ENCODE measurements around the gene FOSL2. TPM values are rescaled to one million over a fixed set of nuclear protein-coding genes. Genes with fewer than 3 reads are reported as not detected.
A peak's percentile ranks its signal among the peaks of the same experiment; 100 is the strongest.

The FOSL2 gene
- total RNA-seq, 5 donors from 2014 or later (not counting 1 experiment from before 2014, with no cell fraction given) = 9.7 to 144 (median 18.5) TPM

DNA sequence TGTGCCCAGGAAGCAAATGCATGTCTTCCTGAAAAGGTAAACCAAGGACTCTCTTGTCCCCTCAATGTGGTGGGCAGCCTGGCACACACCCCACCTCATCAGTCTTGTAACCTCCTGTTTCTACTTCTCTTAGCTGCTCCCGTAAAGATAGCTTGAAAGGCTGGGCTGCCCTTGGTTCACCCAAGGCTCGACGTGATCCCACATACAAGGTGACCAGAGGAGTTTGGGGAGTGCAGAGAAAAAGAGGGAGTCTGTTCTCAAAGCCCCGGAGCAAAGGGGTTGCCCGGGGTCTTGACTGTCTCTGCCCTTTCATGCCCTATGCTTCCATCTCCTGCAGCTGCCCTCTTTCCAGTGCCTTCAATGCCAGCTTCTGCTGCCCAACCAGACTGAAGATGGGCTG is 18.3 kb upstream of the FOSL2 start:
- H3K4me1 Mint-ChIP-seq = peaks cover 11 to 26% (median 13%) of the 10 kb centered on the region in 3 donors
- CTCF ChIA-PET = no interaction called here
- H3K9me3 ChIP-seq = no peaks in the 10 kb centered on the region

DNA sequence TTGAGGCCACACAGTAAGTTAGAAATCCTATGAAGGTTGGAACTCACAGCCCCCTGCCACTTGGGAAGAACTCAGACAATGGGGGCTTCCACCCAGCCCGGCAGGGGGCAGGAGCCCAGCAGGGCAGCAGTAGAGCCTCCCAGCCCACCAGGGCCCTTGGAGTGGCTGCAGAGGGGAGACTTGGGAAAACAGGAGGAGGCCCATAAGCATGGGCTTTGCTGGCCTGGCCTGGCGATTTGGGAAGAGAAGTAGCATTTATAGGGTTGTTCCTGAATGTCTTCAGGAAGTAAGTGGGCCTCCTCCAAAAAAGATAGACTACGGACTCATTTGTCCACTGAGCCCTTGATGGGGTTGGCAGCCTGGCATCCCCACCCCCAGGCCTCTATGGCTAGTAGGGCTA is 17.4 kb upstream of the FOSL2 start:
- ChIA-PET POLR2A (no interaction called here), CTCF (no interaction called here)
- Histone ChIP-seq H3K27ac (ENCODE audit: low read length) (no peak overlapping the region), H3K9me3 (no peaks in the 10 kb centered on the region), H3K4me1 (ENCODE audit: control insufficient read depth in 1 of 2, extremely low read depth in 1 of 2, insufficient read depth in 2 of 2, low read length in 2 of 2) (peaks cover 16 to 31% of the 10 kb centered on the region in 2 experiments), H3K4me3 (ENCODE audit: control insufficient read depth in 1 of 2, extremely low read depth in 1 of 2, low read length in 1 of 2) (no peak overlapping the region), H3K36me3 (ENCODE audit: control insufficient read depth in 2 of 2, extremely low read depth in 1 of 2, insufficient read depth in 1 of 2, low read length in 1 of 2) (no peaks in the 10 kb centered on the region), H3K27me3 (replicated peaks in 1 of 2; ENCODE audit: control insufficient read depth in 2 of 2, extremely low read depth in 1 of 2, insufficient read depth in 2 of 2, low read length in 1 of 2) (no peaks in the 10 kb centered on the region)
- Mint-ChIP-seq H3K4me1 (peaks cover 15 to 33% (median 17%) of the 10 kb centered on the region in 3 donors), H3K27me3 (no peaks in the 10 kb centered on the region), H3K36me3 (no peaks in the 10 kb centered on the region), H3K9me3 (no peaks in the 10 kb centered on the region), H3K4me3 (no peak overlapping the region), H3K27ac (no peak overlapping the region)
- 93% methylated on average over 2 of the region's 3 CpGs for WGBS (ENCODE audit: insufficient coverage)
- ATAC-seq (replicated peaks in 1 of 4) = no peak
- no peak for DNase-seq

More for the DNA sequence above, 18.3 kb upstream of the FOSL2 start:
- 100% methylated on average over 4 of the region's 5 CpGs for WGBS (ENCODE audit: insufficient coverage)
- Histone ChIP-seq H3K4me3 (ENCODE audit: control insufficient read depth in 1 of 2, extremely low read depth in 1 of 2, low read length in 1 of 2) (no peak overlapping the region), H3K4me1 (ENCODE audit: control insufficient read depth in 1 of 2, extremely low read depth in 1 of 2, insufficient read depth in 2 of 2, low read length in 2 of 2) (peaks cover 11 to 22% of the 10 kb centered on the region in 2 experiments), H3K27ac (ENCODE audit: low read length) (no peak overlapping the region), H3K27me3 (replicated peaks in 1 of 2; ENCODE audit: control insufficient read depth in 2 of 2, extremely low read depth in 1 of 2, insufficient read depth in 2 of 2, low read length in 1 of 2) (no peaks in the 10 kb centered on the region), H3K36me3 (ENCODE audit: control insufficient read depth in 2 of 2, extremely low read depth in 1 of 2, insufficient read depth in 1 of 2, low read length in 1 of 2) (no peaks in the 10 kb centered on the region)
- ATAC-seq (replicated peaks in 1 of 4) = no peak
- POLR2A ChIA-PET = no interaction called here
- no peaks in the 10 kb centered on the region for H3K27me3 Mint-ChIP-seq
- no peaks in the 10 kb centered on the region for H3K9me3 Mint-ChIP-seq
- H3K36me3 Mint-ChIP-seq = no peaks in the 10 kb centered on the region
- no peak overlapping the region for H3K27ac Mint-ChIP-seq
- DNase-seq = no peak
- H3K4me3 Mint-ChIP-seq = no peak overlapping the region

DNA sequence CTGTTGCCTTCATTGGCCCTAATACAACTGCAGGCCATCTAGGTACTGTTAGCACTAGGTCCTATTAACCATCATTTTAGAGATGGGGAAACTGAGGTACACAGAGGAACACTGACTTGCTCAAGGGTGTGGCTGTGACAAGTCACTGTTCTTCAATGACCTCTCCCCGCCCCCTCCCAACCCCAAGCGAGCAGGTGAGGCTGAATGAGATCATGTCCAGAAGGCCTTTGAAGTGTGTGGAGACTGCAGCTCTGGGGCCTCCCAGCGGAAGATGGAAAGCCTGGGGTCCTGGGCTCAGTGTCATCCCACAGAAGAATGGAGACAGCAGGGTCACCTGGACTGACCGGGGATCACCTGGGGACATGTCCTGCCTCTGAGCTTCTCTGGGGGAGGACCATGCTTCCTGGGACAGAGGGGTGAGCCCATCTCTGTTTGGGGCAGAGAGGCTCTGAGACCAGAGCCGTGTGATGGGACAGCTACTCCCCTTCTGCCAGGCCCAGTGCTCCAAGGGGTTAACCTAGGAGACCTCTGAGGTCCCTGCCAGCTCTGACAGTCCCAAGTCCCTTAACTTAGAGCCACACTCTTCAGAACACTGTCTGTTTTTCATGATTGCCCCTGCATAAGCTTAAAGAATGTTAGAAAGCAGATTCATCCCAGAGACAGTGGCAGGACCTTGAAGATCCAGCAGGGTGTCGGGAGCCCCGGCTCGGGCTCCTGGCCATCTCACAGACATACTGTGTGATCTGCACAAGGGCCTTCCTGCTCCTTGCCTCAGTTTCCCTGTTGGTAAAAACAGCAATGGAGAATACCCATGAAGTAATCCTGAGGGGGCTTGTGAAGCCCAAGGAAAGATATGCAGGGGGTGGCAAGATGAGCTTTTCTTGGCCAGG is 16.7 kb upstream of the FOSL2 start:
- no peaks in the 10 kb centered on the region for H3K27me3 ChIP-seq (replicated peaks in 1 of 2; ENCODE audit: control insufficient read depth in 2 of 2, extremely low read depth in 1 of 2, insufficient read depth in 2 of 2, low read length in 1 of 2)
- H3K27me3 Mint-ChIP-seq = no peaks in the 10 kb centered on the region
- H3K4me1 ChIP-seq (ENCODE audit: control insufficient read depth in 1 of 2, extremely low read depth in 1 of 2, insufficient read depth in 2 of 2, low read length in 2 of 2) = peaks cover 19 to 38% of the 10 kb centered on the region in 2 experiments
- H3K9me3 Mint-ChIP-seq = no peaks in the 10 kb centered on the region
- H3K4me3 ChIP-seq (ENCODE audit: control insufficient read depth in 1 of 2, extremely low read depth in 1 of 2, low read length in 1 of 2) = no peak overlapping the region
- POLR2A ChIA-PET = no interaction called here
- DNase-seq (no peak), ATAC-seq (replicated peaks in 1 of 4) (no peak)
- H3K9me3 ChIP-seq = no peaks in the 10 kb centered on the region
- 95% methylated on average over 5 of the region's 8 CpGs for WGBS (ENCODE audit: insufficient coverage)
- no peaks in the 10 kb centered on the region for H3K36me3 ChIP-seq (ENCODE audit: control insufficient read depth in 2 of 2, extremely low read depth in 1 of 2, insufficient read depth in 1 of 2, low read length in 1 of 2)
- CTCF ChIA-PET = no interaction called here
- H3K27ac ChIP-seq (ENCODE audit: low read length) = no peak overlapping the region
- H3K4me3 Mint-ChIP-seq = no peak overlapping the region
- no peaks in the 10 kb centered on the region for H3K36me3 Mint-ChIP-seq
- no peak overlapping the region for H3K27ac Mint-ChIP-seq
- peaks cover 15 to 34% (median 17%) of the 10 kb centered on the region in 3 donors for H3K4me1 Mint-ChIP-seq

DNA sequence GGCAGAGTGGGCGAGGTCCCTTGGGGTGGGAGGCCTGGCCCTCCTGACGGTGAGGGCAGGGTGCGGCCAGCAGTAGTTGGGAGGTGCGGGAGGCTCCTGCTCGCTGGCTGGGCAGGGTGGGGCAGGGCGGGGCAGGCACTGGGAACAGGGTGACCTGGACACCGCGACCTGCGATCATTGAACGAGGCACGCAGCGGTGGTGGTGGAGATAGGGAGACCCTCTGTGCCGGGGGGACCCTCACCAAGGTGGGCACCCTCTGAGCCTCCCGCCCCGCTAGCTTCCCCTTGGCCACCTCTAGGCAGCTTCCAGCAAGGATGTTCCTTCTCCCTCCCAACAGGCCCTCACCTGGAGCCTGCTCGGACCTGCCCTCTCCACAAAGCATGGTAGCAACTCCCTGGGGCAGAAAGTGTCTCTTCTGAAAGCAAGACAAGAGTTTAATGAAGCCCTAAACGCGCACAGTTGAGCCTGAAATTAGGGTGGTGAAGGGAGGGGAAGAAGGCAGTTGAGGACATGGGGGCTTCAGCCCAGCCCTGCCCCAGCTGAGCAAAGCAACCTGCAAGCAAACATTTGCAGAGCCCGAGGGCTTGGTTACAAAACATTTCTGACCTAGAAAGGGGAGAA is 15.4 kb upstream of the FOSL2 start:
- WGBS (ENCODE audit: insufficient coverage) = 97% methylated on average over 12 of the region's 19 CpGs
- ATAC-seq (replicated peaks in 1 of 4) = no peak
- peaks cover 15 to 34% (median 23%) of the 10 kb centered on the region in 3 donors for H3K4me1 Mint-ChIP-seq
- ChIA-PET POLR2A (no interaction called here), CTCF (no interaction called here)
- no peaks in the 10 kb centered on the region for H3K27me3 Mint-ChIP-seq
- no peak for DNase-seq
- no peak overlapping the region for H3K27ac Mint-ChIP-seq
- H3K36me3 ChIP-seq (ENCODE audit: control insufficient read depth in 2 of 2, extremely low read depth in 1 of 2, insufficient read depth in 1 of 2, low read length in 1 of 2) = no peaks in the 10 kb centered on the region
- H3K27me3 ChIP-seq (replicated peaks in 1 of 2; ENCODE audit: control insufficient read depth in 2 of 2, extremely low read depth in 1 of 2, insufficient read depth in 2 of 2, low read length in 1 of 2) = no peaks in the 10 kb centered on the region
- H3K36me3 Mint-ChIP-seq = no peaks in the 10 kb centered on the region
- H3K4me1 ChIP-seq (ENCODE audit: control insufficient read depth in 1 of 2, extremely low read depth in 1 of 2, insufficient read depth in 2 of 2, low read length in 2 of 2) = peaks cover 20 to 38% of the 10 kb centered on the region in 2 experiments
- H3K4me3 Mint-ChIP-seq = no peak overlapping the region
- no peaks in the 10 kb centered on the region for H3K9me3 Mint-ChIP-seq
- H3K4me3 ChIP-seq (ENCODE audit: control insufficient read depth in 1 of 2, extremely low read depth in 1 of 2, low read length in 1 of 2) = no peak overlapping the region
- H3K27ac ChIP-seq (ENCODE audit: low read length) = no peak overlapping the region
- no peaks in the 10 kb centered on the region for H3K9me3 ChIP-seq

DNA sequence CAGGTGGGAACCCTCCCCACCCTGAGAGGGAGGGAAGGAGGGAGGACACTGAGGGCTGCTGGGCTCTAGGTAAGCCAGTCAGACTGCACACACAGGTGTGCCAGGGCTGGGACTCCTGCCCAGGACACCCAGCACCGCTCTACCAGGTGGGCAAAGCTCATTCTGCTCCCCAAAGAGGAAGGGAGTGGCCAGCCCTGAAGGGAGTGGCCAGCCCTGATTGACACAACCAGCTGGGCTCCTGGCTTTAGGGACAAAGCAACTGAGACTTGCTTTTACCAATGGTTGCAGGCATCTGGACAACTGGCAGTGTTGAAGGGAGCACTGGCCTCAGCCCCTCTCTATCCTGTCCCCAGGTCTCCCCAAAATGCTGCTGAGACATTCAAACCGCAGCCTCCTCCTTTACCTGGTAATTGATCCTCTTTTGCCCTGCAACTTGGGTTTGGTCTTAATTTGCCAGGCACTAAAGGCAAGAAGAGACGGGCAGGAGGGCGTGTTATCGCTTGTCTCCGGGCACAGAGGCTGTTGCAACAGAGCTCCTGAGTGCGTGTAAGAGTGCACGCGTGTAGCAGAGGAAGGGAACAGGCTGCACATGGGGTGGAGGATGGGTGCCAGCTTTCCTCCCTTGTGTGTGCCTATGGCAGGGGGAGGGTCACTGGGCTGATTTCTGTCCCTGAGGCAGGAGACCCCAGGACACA is 14.5 kb upstream of the FOSL2 start:
- 83% methylated on average over 9 of the region's 9 CpGs for WGBS (ENCODE audit: insufficient coverage)
- peaks cover 15 to 32% (median 30%) of the 10 kb centered on the region in 3 donors for H3K4me1 Mint-ChIP-seq
- POLR2A ChIA-PET = interaction anchor here in 1 of 2 donors (1.0 to 1.1 kb wide), 2 partner anchors 12 to 15 kb away, joined by 3 to 4 read pairs; partner anchors contain the start of gene FOSL2

More for the DNA sequence above, 14.5 kb upstream of the FOSL2 start:
- DNase-seq = no peak
- H3K27me3 Mint-ChIP-seq = no peaks in the 10 kb centered on the region
- no peaks in the 10 kb centered on the region for H3K36me3 ChIP-seq (ENCODE audit: control insufficient read depth in 2 of 2, extremely low read depth in 1 of 2, insufficient read depth in 1 of 2, low read length in 1 of 2)
- CTCF ChIA-PET = interaction anchor here in 1 of 2 donors (0.9 kb wide), 2 partner anchors 11 kb away, joined by 3 to 4 read pairs; no protein-coding TSS in a partner anchor
- no peaks in the 10 kb centered on the region for H3K36me3 Mint-ChIP-seq
- H3K4me3 Mint-ChIP-seq = no peak overlapping the region
- H3K27me3 ChIP-seq (replicated peaks in 1 of 2; ENCODE audit: control insufficient read depth in 2 of 2, extremely low read depth in 1 of 2, insufficient read depth in 2 of 2, low read length in 1 of 2) = no peaks in the 10 kb centered on the region
- H3K27ac ChIP-seq (ENCODE audit: low read length) = no peak overlapping the region
- no peak overlapping the region for H3K4me3 ChIP-seq (ENCODE audit: control insufficient read depth in 1 of 2, extremely low read depth in 1 of 2, low read length in 1 of 2)
- peak overlapping the region in 1 of 2 donors; percentile 46 for H3K27ac Mint-ChIP-seq
- no peaks in the 10 kb centered on the region for H3K9me3 Mint-ChIP-seq
- ATAC-seq (replicated peaks in 1 of 4) = peak in 2 of 4 experiments; percentile 30 to 41
- H3K4me1 ChIP-seq (ENCODE audit: control insufficient read depth in 1 of 2, extremely low read depth in 1 of 2, insufficient read depth in 2 of 2, low read length in 2 of 2) = peaks cover 20 to 38% of the 10 kb centered on the region in 2 experiments
- no peaks in the 10 kb centered on the region for H3K9me3 ChIP-seq

Data from T-cell (primary cell).